Measurements from ENCODE around the gene TBC1D1. TPM values are rescaled to one million over a fixed set of nuclear protein-coding genes. Genes with fewer than 3 reads are reported as not detected.

The TBC1D1 gene
- total RNA-seq, 5 donors from 2014 or later (not counting 1 experiment from before 2014, with no cell fraction given) = 46.3 to 58.1 (median 47.6) TPM

DNA sequence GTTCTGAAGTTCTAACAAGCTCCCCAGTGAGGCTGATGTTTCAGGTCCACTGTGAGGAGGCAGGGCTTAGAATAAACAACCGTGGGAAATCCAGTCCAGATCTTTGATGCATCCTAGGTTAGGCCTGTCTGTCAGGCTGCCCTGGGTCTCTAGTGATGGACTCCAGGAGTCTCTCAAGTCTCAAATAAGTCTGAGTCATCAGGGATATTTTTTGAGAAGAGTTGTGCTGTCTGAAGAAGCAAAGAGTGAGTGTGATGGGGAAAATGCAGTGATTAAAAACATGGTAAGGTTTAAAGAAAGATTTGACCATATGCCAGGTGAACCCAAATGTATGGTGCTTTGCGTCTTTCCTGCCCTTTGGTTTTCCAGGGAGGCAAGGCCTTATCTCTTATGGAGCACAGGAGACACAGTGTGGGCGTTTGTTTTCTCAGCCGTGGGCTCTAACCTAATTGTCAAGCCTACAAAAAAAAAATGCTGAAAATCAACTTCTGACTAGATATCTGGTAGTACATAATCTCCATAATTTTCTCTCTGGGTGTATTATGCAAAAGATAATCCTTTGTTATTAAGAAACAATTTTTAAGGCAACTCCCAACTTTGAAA, 170.0 kb downstream of the TBC1D1 start:
- Mint-ChIP-seq H3K9me3 (no peaks in the 10 kb centered on the region), H3K27ac (peak overlapping the region in 1 of 2 donors; percentile 65), H3K4me1 (peaks cover 14 to 16% (median 15%) of the 10 kb centered on the region in 3 donors), H3K4me3 (no peak overlapping the region), H3K36me3 (peaks cover 27% of the 10 kb centered on the region), H3K27me3 (no peaks in the 10 kb centered on the region)
- H3K36me3 ChIP-seq (ENCODE audit: control insufficient read depth in 2 of 2, extremely low read depth in 1 of 2, insufficient read depth in 1 of 2, low read length in 1 of 2) = peaks cover 0 to 20% of the 10 kb centered on the region in 2 donors
- ChIA-PET POLR2A (no interaction called here), CTCF (interaction anchor here in 1 of 2 donors (1.6 to 2.9 kb wide), 2 partner anchors 117 to 721 kb away, joined by 6 to 13 read pairs; partner anchors contain the start of gene TLR10)
- DNase-seq = no peak
- H3K4me1 ChIP-seq (ENCODE audit: control insufficient read depth in 1 of 2, extremely low read depth in 1 of 2, insufficient read depth in 2 of 2, low read length in 2 of 2) = peaks cover 0 to 7% of the 10 kb centered on the region in 2 experiments
- no peak for ATAC-seq (replicated peaks in 1 of 4)
- no peaks in the 10 kb centered on the region for H3K9me3 ChIP-seq
- 86% methylated on average over 2 of the region's 4 CpGs for WGBS (ENCODE audit: insufficient coverage)
- no peak overlapping the region for H3K4me3 ChIP-seq (ENCODE audit: control insufficient read depth in 1 of 2, extremely low read depth in 1 of 2, low read length in 1 of 2)
- H3K27ac ChIP-seq (ENCODE audit: low read length) = no peak overlapping the region
- no peaks in the 10 kb centered on the region for H3K27me3 ChIP-seq (replicated peaks in 1 of 2; ENCODE audit: control insufficient read depth in 2 of 2, extremely low read depth in 1 of 2, insufficient read depth in 2 of 2, low read length in 1 of 2)

DNA sequence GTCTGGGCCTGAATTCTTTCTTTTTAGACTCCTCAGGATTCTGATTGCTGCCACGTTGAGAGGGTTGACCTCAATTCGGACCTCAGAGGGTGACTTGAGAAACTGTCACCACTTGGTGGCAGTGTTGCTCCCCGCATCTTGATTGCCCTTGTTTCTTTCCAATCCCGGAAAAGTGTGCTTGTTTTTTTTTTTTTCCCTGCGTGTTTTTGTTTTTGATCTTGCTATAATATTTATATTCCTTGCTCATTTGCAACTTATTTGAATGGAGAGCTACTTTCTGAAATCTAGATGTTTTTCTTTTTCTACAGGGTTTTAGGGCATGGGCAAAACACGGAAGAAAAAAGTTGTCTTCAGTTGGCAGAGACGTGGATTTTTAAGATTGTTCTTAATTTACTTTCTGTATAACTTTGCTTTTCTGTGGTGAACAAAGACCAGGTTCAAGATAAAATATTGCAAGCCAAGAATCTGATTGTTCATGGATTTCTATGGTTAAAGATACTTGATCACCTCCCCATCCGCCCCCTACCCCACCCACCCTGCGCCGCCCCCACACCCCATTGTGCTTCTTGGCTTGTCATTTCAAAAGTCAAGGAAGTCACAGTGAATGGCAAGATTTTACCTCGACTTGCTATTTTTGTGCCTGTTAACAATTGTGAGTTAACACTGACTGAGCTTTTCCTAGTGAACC, 171.3 kb downstream of the TBC1D1 start:
- DNase-seq (peak; percentile 9 to 82 (median 48)), ATAC-seq (replicated peaks in 1 of 4) (peak; percentile 55 to 76 (median 65))
- peaks cover 0 to 7% of the 10 kb centered on the region in 2 experiments for H3K4me1 ChIP-seq (ENCODE audit: control insufficient read depth in 1 of 2, extremely low read depth in 1 of 2, insufficient read depth in 2 of 2, low read length in 2 of 2)
- ChIA-PET CTCF (interaction anchor here (0.5 to 2.9 kb wide), 40 partner anchors 9 to 1121 kb away, joined by 3 to 13 read pairs (median 3); partner anchors contain the start of gene TLR10 (in 1 of the 2)), POLR2A (interaction anchor here (0.6 to 0.7 kb wide), 3 partner anchors 9 to 274 kb away, joined by 3 to 11 read pairs (median 4); no protein-coding TSS in a partner anchor)
- no peaks in the 10 kb centered on the region for H3K9me3 ChIP-seq
- H3K27me3 Mint-ChIP-seq = no peaks in the 10 kb centered on the region
- WGBS (ENCODE audit: insufficient coverage) = 7% methylated on average over 3 of the region's 11 CpGs
- H3K4me3 Mint-ChIP-seq = peak overlapping the region; percentile 85 to 87 (median 86)
- H3K4me1 Mint-ChIP-seq = peaks cover 14 to 16% (median 15%) of the 10 kb centered on the region in 3 donors
- H3K9me3 Mint-ChIP-seq = no peaks in the 10 kb centered on the region
- no peaks in the 10 kb centered on the region for H3K27me3 ChIP-seq (replicated peaks in 1 of 2; ENCODE audit: control insufficient read depth in 2 of 2, extremely low read depth in 1 of 2, insufficient read depth in 2 of 2, low read length in 1 of 2)
- H3K27ac Mint-ChIP-seq = peak overlapping the region; percentile 70 to 81
- no peak overlapping the region for H3K27ac ChIP-seq (ENCODE audit: low read length)
- peaks cover 0 to 17% of the 10 kb centered on the region in 2 donors for H3K36me3 ChIP-seq (ENCODE audit: control insufficient read depth in 2 of 2, extremely low read depth in 1 of 2, insufficient read depth in 1 of 2, low read length in 1 of 2)
- peaks cover 25% of the 10 kb centered on the region for H3K36me3 Mint-ChIP-seq
- H3K4me3 ChIP-seq (ENCODE audit: control insufficient read depth in 1 of 2, extremely low read depth in 1 of 2, low read length in 1 of 2) = peak overlapping the region; percentile 26 to 39

DNA sequence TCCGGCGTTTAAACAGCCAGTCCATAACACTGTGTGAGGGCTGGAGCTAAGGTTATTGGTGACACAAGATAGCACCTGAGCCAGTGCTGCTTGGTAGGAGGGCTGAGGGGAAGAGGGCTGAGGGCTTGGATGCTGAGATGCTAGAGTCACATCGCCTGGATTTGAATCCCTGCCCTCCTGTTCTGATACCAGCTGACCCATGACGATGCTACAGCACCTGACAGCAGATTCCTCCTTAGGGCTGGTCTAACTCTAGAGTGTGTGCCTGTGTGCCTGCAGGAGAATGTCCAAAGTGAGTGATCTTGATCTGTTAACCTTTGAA, 171.9 kb downstream of the TBC1D1 start:
- H3K4me3 Mint-ChIP-seq = peak overlapping the region; percentile 19 to 87 (median 43)

DNA sequence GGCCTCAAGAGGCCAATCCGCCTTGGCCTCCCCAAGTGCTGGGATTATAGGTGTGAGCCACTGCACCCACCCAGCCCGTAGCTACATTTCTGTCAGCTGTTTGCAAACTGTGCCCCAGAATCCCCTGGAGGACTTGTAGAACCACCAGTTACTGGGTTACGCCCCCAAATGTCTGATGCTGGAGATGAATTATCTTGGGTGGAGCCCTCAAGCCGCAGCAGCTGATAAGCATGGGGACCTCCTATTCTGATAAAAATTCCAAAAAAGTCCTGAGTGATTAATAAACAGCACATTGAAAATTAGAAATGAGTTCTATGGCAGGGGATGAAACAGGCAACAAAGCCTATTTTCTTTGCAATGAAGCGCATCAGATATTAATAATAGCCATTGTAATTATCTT, 174.3 kb downstream of the TBC1D1 start:
- WGBS (ENCODE audit: insufficient coverage) = 100% methylated on average over 2 of the region's 5 CpGs
- no peak overlapping the region for H3K4me3 Mint-ChIP-seq
- H3K27me3 Mint-ChIP-seq = no peaks in the 10 kb centered on the region
- CTCF ChIA-PET = interaction anchor here in 1 of 2 donors (0.6 kb wide), 1 partner anchor 11 kb away, joined by 3 read pairs; no protein-coding TSS in a partner anchor
- Histone ChIP-seq H3K4me3 (ENCODE audit: control insufficient read depth in 1 of 2, extremely low read depth in 1 of 2, low read length in 1 of 2) (no peak overlapping the region), H3K36me3 (ENCODE audit: control insufficient read depth in 2 of 2, extremely low read depth in 1 of 2, insufficient read depth in 1 of 2, low read length in 1 of 2) (peaks cover 2 to 32% of the 10 kb centered on the region in 2 donors), H3K4me1 (ENCODE audit: control insufficient read depth in 1 of 2, extremely low read depth in 1 of 2, insufficient read depth in 2 of 2, low read length in 2 of 2) (peaks cover 6 to 16% of the 10 kb centered on the region in 2 experiments), H3K27me3 (replicated peaks in 1 of 2; ENCODE audit: control insufficient read depth in 2 of 2, extremely low read depth in 1 of 2, insufficient read depth in 2 of 2, low read length in 1 of 2) (no peaks in the 10 kb centered on the region), H3K27ac (ENCODE audit: low read length) (no peak overlapping the region), H3K9me3 (no peaks in the 10 kb centered on the region)
- no peak overlapping the region for H3K27ac Mint-ChIP-seq
- H3K4me1 Mint-ChIP-seq = peaks cover 23 to 35% (median 29%) of the 10 kb centered on the region in 3 donors
- POLR2A ChIA-PET = interaction anchor here in 1 of 2 donors (0.5 kb wide), 1 partner anchor 260 kb away, joined by 3 read pairs; no protein-coding TSS in a partner anchor
- peaks cover 29% of the 10 kb centered on the region for H3K36me3 Mint-ChIP-seq
- no peaks in the 10 kb centered on the region for H3K9me3 Mint-ChIP-seq
- no peak for DNase-seq
- no peak for ATAC-seq (replicated peaks in 1 of 4)

More for the DNA sequence above, 171.9 kb downstream of the TBC1D1 start:
- no peak overlapping the region for H3K4me3 ChIP-seq (ENCODE audit: control insufficient read depth in 1 of 2, extremely low read depth in 1 of 2, low read length in 1 of 2)
- no peaks in the 10 kb centered on the region for H3K9me3 Mint-ChIP-seq
- H3K27me3 Mint-ChIP-seq = no peaks in the 10 kb centered on the region
- H3K27ac ChIP-seq (ENCODE audit: low read length) = no peak overlapping the region
- peaks cover 0 to 7% of the 10 kb centered on the region in 2 experiments for H3K4me1 ChIP-seq (ENCODE audit: control insufficient read depth in 1 of 2, extremely low read depth in 1 of 2, insufficient read depth in 2 of 2, low read length in 2 of 2)
- H3K27ac Mint-ChIP-seq = peak overlapping the region; percentile 16 to 39
- peaks cover 14 to 16% (median 15%) of the 10 kb centered on the region in 3 donors for H3K4me1 Mint-ChIP-seq
- no peaks in the 10 kb centered on the region for H3K9me3 ChIP-seq
- ChIA-PET CTCF (interaction anchor here (0.5 to 2.9 kb wide), 39 partner anchors 9 to 1120 kb away, joined by 3 to 13 read pairs (median 3); partner anchors contain the start of gene TLR10 (in 1 of the 2)), POLR2A (interaction anchor here in 1 of 2 donors (0.6 to 0.7 kb wide), 2 partner anchors 9 to 122 kb away, joined by 4 to 11 read pairs; no protein-coding TSS in a partner anchor)
- DNase-seq = no peak
- WGBS (ENCODE audit: insufficient coverage) = 73% methylated on average over 3 of the region's 4 CpGs
- ATAC-seq (replicated peaks in 1 of 4) = peak in 2 of 4 experiments; percentile 22 to 26
- peaks cover 0 to 22% of the 10 kb centered on the region in 2 donors for H3K36me3 ChIP-seq (ENCODE audit: control insufficient read depth in 2 of 2, extremely low read depth in 1 of 2, insufficient read depth in 1 of 2, low read length in 1 of 2)
- H3K36me3 Mint-ChIP-seq = peaks cover 30% of the 10 kb centered on the region
- no peaks in the 10 kb centered on the region for H3K27me3 ChIP-seq (replicated peaks in 1 of 2; ENCODE audit: control insufficient read depth in 2 of 2, extremely low read depth in 1 of 2, insufficient read depth in 2 of 2, low read length in 1 of 2)

DNA sequence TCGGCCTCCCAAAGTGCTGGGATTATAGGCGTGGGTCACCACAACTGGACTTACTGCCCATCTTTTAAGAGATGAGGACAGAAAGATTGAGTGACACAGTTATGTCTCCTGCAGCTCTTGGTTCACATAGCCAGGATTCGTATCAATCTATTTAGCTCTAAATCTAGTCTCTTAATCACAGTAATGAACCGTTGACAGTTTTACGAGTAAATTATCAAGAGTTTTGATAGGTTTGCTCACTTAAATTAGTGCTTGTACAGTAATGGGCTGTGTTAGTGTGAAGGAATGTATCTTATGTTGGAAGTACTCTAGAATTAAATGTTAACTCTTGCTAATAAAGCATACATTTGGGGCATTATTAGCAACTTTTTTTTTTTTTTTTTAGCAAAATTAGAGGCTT, 175.0 kb downstream of the TBC1D1 start:
- POLR2A ChIA-PET = interaction anchor here (0.5 to 0.7 kb wide), 2 partner anchors 260 to 795 kb away, joined by 3 to 9 read pairs; no protein-coding TSS in a partner anchor
- Histone ChIP-seq H3K27me3 (replicated peaks in 1 of 2; ENCODE audit: control insufficient read depth in 2 of 2, extremely low read depth in 1 of 2, insufficient read depth in 2 of 2, low read length in 1 of 2) (no peaks in the 10 kb centered on the region), H3K9me3 (no peaks in the 10 kb centered on the region), H3K4me3 (ENCODE audit: control insufficient read depth in 1 of 2, extremely low read depth in 1 of 2, low read length in 1 of 2) (no peak overlapping the region), H3K4me1 (ENCODE audit: control insufficient read depth in 1 of 2, extremely low read depth in 1 of 2, insufficient read depth in 2 of 2, low read length in 2 of 2) (peaks cover 6 to 16% of the 10 kb centered on the region in 2 experiments), H3K27ac (ENCODE audit: low read length) (no peak overlapping the region), H3K36me3 (ENCODE audit: control insufficient read depth in 2 of 2, extremely low read depth in 1 of 2, insufficient read depth in 1 of 2, low read length in 1 of 2) (peaks cover 2 to 29% of the 10 kb centered on the region in 2 donors)
- H3K27ac Mint-ChIP-seq = no peak overlapping the region
- H3K4me1 Mint-ChIP-seq = peaks cover 23 to 35% (median 29%) of the 10 kb centered on the region in 3 donors
- ATAC-seq (replicated peaks in 1 of 4) (no peak), DNase-seq (no peak)
- CTCF ChIA-PET = interaction anchor here (0.6 to 1.2 kb wide), 7 partner anchors 12 to 1122 kb away, joined by 3 to 6 read pairs (median 4); no protein-coding TSS in a partner anchor
- H3K4me3 Mint-ChIP-seq = no peak overlapping the region
- no peaks in the 10 kb centered on the region for H3K27me3 Mint-ChIP-seq
- no CpG with 5 or more reads among the region's 5 CpGs for WGBS (ENCODE audit: insufficient coverage)
- peaks cover 32% of the 10 kb centered on the region for H3K36me3 Mint-ChIP-seq
- H3K9me3 Mint-ChIP-seq = no peaks in the 10 kb centered on the region

DNA sequence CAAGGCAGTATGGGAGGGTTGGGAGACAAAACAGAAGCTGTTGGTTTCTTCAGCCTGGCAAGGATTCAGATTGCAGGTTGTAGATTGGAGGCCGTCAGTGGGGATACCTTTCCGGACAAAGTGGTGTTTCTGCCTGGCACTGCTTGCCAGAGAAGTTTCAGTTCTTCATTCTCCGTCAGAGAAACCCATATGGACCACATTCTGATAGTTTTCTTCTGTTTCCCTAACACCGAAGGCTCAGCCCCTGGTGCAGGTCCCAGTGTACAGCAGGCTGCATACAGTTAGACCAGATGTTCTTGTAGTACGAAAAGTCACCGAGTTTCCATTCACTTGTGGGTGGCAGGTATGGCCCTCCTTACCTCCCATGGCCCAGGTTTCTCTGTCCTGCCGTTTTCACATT, 176.6 kb downstream of the TBC1D1 start:
- Histone ChIP-seq H3K4me1 (ENCODE audit: control insufficient read depth in 1 of 2, extremely low read depth in 1 of 2, insufficient read depth in 2 of 2, low read length in 2 of 2) (peaks cover 6 to 12% of the 10 kb centered on the region in 2 experiments), H3K9me3 (no peaks in the 10 kb centered on the region), H3K27me3 (replicated peaks in 1 of 2; ENCODE audit: control insufficient read depth in 2 of 2, extremely low read depth in 1 of 2, insufficient read depth in 2 of 2, low read length in 1 of 2) (no peaks in the 10 kb centered on the region), H3K27ac (ENCODE audit: low read length) (no peak overlapping the region), H3K4me3 (ENCODE audit: control insufficient read depth in 1 of 2, extremely low read depth in 1 of 2, low read length in 1 of 2) (no peak overlapping the region), H3K36me3 (ENCODE audit: control insufficient read depth in 2 of 2, extremely low read depth in 1 of 2, insufficient read depth in 1 of 2, low read length in 1 of 2) (peaks cover 2 to 33% of the 10 kb centered on the region in 2 donors)
- Mint-ChIP-seq H3K4me3 (no peak overlapping the region), H3K9me3 (no peaks in the 10 kb centered on the region), H3K27me3 (no peaks in the 10 kb centered on the region), H3K27ac (no peak overlapping the region), H3K36me3 (peaks cover 40% of the 10 kb centered on the region), H3K4me1 (peaks cover 17 to 26% (median 21%) of the 10 kb centered on the region in 3 donors)
- DNase-seq = no peak
- CTCF ChIA-PET = interaction anchor here in 1 of 2 donors (1.0 kb wide), 1 partner anchor 715 kb away, joined by 4 read pairs; the partner anchor contains the start of gene TLR10
- 96% methylated on average over 6 of the region's 7 CpGs for WGBS (ENCODE audit: insufficient coverage)
- no peak for ATAC-seq (replicated peaks in 1 of 4)
- POLR2A ChIA-PET = interaction anchor here in 1 of 2 donors (0.6 kb wide), 1 partner anchor 32 kb away, joined by 3 read pairs; no protein-coding TSS in a partner anchor

Data from T-cell (primary cell).